Endometrial microvascular endothelial cells (primary cell): ENCODE results near the gene GATA5. TPM values are rescaled to one million over a fixed set of nuclear protein-coding genes. Genes with fewer than 3 reads are reported as not detected.
"Not testable (repeated sequence)": the region's sequence is repeated elsewhere in the genome, so short reads cannot be mapped to it uniquely, and the experiment has no call there.

Source experiments
- in situ Hi-C: cut with HindIII; loops from 2 replicates; pipeline ENCODE4 v1.10.0; 2017; ENCODE audit warnings: low sequenced_read_pairs, low pct_unique_long_range_greater_than_20kb; ENCODE audit errors: inconsistent ontology term
- total RNA-seq: library from RNA; depleted of rRNA; stranded (reverse); fragments of >200 nt; gene quantifications from one replicate; pipeline ENCODE4 v1.2.3, GENCODE V29; 2015; ENCODE audit errors: inconsistent ontology term

GATA5 gene
- total RNA-seq, 1 donor from 2014 or later = not detected

DNA sequence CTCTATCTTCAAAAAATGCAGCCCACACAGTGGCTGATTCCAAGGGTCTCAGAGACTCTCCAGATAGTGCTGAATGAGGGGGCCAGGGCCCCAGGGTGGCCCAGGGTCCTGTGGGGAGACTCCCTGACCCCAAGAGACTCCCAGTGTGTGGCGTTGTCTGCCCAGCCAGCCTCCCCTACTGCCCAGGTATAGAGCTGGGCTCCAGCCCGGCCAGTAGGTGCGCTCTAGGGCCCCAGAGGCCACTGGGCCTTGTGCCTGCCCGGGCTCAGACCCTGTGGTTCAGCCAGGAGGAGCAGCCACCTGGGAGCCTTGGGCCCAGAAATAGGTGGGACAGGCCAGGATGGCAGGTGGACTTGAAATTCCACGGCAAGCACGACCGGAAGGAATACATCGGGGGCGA is 30.3 kb upstream of the GATA5 start:
- in situ Hi-C loops = no loop called here

GRCh38 chr20:62505337-62506045 is 29.7 kb upstream of the GATA5 start:
- in situ Hi-C loops = no loop called here

- in situ Hi-C loops = no loop called here
These were observed 28.5 kb upstream of the GATA5 start for GRCh38 chr20:62504323-62504722.

DNA sequence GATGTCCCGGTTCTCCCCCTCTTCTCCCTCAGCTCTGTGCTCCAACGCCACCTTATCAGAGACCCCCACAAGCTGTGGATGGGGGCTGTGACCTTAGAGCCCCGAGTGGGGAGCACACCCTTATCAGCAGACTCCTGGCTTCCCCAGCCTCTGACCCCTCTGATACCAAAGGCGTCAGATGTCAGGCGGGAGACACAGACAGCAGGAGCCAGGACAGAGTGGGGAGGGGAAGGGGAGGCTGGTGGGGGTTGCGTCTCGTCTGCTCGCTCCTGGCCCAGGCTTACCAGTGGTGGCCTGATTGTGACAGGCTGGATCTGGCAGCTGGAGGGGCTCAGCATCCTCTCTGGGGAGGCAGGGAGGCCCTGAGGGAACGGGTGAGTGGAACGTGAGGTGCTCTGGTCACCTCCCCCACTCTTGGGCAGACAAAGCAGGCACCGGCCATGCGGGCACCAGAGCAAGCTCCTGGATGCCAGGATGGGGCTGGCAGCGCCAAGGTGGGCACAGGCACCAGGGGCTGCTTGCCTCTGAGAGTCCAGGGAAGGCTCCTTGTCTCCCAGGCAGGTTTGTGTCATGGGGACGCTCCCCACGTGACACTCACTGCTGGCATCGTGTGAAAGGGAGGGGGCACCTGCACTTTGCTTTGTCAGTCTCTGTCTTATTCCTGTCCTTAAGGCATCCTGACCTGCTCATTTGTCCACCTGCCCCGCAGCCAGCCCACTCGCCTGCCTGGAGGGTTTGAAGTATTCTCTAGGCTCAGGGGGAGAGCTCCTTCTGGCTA is 27.8 kb upstream of the GATA5 start:
- in situ Hi-C loops = no loop called here

DNA sequence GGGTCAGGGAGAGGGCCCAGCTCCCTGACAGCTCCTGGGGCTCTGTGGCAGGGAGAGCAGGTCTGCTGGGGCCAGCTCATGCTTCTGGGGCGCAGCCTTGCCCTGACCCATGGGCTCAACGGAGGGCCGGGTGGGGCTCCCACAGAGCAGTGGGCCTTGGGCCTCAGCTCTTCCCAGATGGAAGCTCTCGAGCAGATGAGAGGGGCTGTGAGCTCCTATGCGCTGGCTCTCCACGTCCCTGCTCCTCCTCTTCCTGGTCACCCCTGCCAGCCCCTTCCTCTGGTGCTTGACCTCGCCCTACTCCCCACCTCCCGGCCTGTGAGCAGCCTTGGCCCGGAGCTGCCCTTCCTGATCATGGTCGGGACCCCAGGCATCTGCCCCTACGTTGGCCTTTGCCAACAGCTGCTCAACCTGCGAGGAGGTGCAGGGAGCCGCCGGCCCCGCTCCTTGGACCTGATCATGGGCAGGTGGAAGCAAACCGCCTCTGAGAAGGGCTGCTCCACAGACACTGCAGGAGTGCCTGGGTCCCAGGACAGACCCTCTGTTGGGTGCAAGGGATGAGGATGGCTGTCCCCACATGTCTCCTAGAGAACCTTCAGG is 26.8 kb upstream of the GATA5 start:
- in situ Hi-C loops = no loop called here

GRCh38 chr20:62501801-62502495 is 26.2 kb upstream of the GATA5 start:
- in situ Hi-C loops = no loop called here

GRCh38 chr20:62500237-62500864 is 24.6 kb upstream of the GATA5 start:
- in situ Hi-C loops = no loop called here

DNA sequence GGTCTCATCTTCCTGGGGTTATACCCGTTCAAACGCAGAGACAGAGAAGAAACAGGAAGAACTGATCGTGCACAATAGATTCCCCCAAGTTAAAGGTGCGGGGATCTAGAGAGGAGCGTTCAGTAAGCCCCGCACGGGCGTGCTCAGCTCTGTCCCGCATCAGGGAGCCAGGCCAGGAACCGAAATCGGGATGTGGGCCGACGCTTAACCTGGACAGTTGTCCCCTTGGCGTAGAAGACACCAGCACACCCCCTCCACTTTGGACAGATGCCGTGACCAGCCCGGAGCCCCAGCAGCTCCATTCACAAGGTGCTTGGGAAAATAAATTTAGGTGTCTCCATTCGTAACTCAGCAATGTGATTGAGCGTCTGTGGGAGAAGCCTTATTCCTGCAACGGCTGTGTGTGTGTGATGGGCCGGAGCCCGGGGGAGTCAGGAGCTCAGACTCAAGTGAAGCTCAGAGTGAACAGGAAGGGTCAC is 24.0 kb upstream of the GATA5 start:
- in situ Hi-C loops = no loop called here

- in situ Hi-C loops = no loop called here
These were observed 23.1 kb upstream of the GATA5 start for GRCh38 chr20:62498874-62499273.

DNA sequence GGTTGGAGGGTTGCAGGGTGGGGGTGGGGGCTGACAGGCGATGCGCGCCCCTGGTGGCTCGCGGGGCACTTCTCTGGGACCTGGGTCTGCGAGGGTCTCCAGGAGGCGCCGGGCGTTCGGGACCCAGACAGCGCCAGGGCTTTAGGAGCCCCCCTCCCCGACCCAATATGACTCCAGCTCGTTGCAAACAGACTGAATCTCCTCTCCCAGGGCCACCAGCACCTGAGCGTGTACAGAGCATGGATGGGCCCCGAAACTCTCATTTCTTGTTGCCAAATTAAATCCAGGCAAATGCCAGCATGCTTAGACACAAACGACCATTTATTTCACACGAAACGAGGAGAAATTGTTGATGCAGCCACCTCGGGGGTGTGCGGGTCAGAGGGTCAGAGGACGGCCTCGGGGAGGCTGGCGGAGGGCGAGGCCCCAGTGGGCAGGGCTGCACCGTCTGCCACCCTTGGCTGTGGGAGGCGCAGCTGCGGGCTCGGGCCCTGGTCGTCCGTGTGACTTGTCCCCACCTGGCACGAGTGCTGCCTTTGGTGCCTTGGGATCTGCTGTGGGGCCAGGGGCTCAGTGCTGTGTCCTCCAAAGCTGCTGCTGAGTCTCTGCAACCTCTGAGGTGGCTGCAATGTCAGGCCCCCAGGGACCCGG is 20.9 kb upstream of the GATA5 start:
- in situ Hi-C loops = no loop called here

- in situ Hi-C loops = no loop called here
These were observed 20.2 kb upstream of the GATA5 start for GRCh38 chr20:62495749-62496567.

DNA sequence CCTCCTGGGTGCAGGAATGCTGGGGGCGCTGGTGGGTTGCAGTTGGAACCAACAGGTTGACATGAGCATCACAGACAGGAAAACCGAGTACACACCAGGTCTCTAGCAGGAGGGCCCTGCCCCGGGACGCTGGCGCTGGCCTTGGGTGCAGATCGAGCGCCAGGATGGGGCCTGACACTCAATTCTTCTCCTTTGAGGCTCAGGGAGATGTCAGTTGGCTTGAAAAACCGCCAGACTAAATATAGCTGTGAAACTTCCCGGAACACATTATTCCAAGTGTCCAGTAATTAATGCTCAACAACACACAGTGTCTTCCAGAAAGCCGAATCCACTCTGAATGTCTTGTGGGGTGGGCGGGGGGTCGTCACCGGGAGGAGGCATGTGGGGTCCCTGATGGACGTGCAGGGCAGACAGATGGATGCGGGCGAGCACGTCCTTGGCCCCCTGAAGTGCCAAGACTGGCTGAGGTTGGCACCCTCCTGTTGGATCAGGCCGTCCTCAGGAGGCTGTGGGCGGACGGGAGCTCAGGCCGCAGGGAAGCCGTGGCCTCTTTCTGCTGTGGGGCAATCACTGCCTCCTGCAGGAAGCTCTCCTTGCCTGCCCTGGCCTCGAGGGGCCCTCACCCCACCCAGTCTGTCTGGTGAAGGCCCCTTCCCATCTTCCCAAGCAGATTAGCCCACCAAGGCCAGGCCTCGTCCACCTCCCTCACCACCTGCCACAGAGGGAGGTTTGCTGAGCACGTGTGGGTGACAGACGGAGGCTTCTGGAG is 19.4 kb upstream of the GATA5 start:
- in situ Hi-C loops = no loop called here

DNA sequence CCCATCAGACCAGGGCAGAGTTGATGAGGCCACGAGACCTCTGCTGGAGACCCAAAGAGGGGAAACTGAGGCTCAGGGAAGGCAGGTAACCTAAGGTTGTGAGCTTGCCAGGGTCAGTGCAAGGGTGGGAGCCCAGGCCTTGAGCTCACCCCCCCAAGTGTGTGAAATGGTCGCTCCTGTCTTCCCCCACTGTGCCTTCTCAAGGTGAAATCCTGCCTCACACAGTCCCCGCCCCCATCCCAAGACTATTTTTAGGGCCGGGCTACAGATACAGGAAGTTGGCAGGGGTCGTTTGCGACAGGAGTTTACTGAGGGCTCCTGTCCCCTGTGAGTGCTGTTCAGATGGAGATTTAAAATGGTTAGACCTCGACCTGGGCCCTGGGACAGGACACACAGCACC is 18.7 kb upstream of the GATA5 start:
- in situ Hi-C loops = no loop called here

DNA sequence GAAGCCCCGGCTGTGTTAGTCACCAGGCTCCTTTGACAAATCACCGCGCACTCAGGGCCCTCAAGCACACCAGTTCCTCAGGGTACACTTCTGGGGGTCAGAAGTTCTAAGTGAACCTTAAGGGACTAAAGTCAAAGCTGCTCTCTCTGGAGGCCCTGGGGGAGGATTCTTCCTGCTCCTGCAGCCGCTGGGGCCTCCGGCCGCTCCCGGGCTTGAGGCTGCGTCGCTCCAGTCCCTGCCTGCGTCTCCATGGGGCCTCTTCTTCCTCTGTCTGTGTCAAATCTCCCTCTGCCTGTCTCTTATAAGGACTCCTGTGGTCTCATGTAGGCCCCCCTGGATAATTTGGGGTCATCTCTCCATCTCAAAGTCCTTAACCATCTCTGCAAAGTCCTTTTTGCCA is 18.1 kb upstream of the GATA5 start:
- in situ Hi-C loops = no loop called here

GRCh38 chr20:62493253-62493885 is 17.6 kb upstream of the GATA5 start:
- in situ Hi-C loops = no loop called here

- in situ Hi-C loops = no loop called here
These were observed 16.9 kb upstream of the GATA5 start for GRCh38 chr20:62492711-62493110.

DNA sequence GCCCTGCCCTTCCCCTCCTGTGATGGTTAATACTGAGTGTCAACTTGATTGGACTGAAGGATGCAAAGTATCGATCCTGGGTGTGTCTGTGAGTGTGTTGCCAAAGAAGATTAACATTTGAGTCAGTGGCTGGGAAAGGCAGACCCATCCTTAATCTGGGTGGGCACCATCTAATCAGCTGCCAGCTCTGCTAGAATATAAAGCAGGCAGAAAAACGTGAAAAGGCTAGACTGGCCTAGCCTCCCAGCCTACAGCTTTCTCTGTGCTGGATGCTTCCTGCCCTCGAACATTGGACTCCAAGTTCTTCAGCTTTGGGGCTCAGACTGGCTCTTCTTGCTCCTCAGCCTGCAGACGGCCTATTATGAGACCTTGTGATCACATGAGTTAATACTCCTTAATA is 15.0 kb upstream of the GATA5 start:
- in situ Hi-C loops = not testable (repeated sequence)
